Neural progenitor cell (in vitro differentiated cells): ENCODE data around the gene SMG6.

ENCODE experiments used
- CTCF ChIP-seq: fragments of 200-600 bp; sonication (generic); IDR thresholded peaks from 2 replicates; pipeline ENCODE4 v1.5.1; 2017; ENCODE audit warnings: antibody characterized with exemption, mild to moderate bottlenecking
- EZH2 ChIP-seq: fragments of 200-600 bp; sonication (generic); IDR thresholded peaks from 2 replicates; pipeline ENCODE4 v1.6.1; 2017; ENCODE audit warnings: antibody characterized with exemption, mild to moderate bottlenecking, moderate library complexity

GRCh38 chr17:2279707-2280106, 23.9 kb downstream of the SMG6 start:
- TF ChIP-seq CTCF (no peak), EZH2 (no peak)
